Liver (tissue), 3 donors: ENCODE data around the gene RASA3.

Experiments
- CTCF ChIP-seq: fragments of 150-350 bp; IDR thresholded peaks from 2 replicates; pipeline ENCODE4 v1.5.1; 2017; ENCODE audit warnings: improper control_type of control experiment, low read depth, low read length; ENCODE audit not compliant: missing input control
- EGR1 ChIP-seq, 2 donors: IDR thresholded peaks; 2 replicates each; pipeline ENCODE4 v1.6.1; 2016 to 2018; ENCODE audit warnings: antibody characterized with exemption in 2 of 2, low read depth in 2 of 2
- HNF4A ChIP-seq, 2 donors: conservative IDR thresholded peaks; 2 replicates each; pipeline ENCODE4 v1.6.1; 2016; ENCODE audit warnings: antibody characterized with exemption in 2 of 2, mild to moderate bottlenecking in 2 of 2
- JUND ChIP-seq, 2 donors: IDR thresholded peaks; 2 replicates each; pipeline ENCODE4 v1.6.1; 2016; ENCODE audit warnings: antibody characterized with exemption in 2 of 2
- REST ChIP-seq: IDR thresholded peaks from 2 replicates; pipeline ENCODE4 v1.6.1; 2016; ENCODE audit warnings: antibody characterized with exemption, mild to moderate bottlenecking
- SP1 ChIP-seq: IDR thresholded peaks from 2 replicates; pipeline ENCODE4 v1.6.1; 2018; ENCODE audit warnings: antibody characterized with exemption, mild to moderate bottlenecking
- YY1 ChIP-seq: IDR thresholded peaks from 2 replicates; pipeline ENCODE4 v1.6.1; 2016; ENCODE audit warnings: antibody characterized with exemption, mild to moderate bottlenecking
- TF ChIP-seq, protein P1 (sequence below): IDR thresholded peaks from 2 replicates; pipeline ENCODE4 v1.6.1; 2016; ENCODE audit warnings: antibody characterized with exemption
- donor health status: healthy.
- donor health status: healthy.

GRCh38 chr13:114135731-114136171 is 3.3 kb upstream of the RASA3 start:
- TF ChIP-seq REST (no peak), EGR1 (IDR thresholded peaks at IDR 0.05; ENCODE audit: low read depth in 2 of 2) (no peak), HNF4A (conservative IDR thresholded peaks at IDR 0.05) (no peak), CTCF (no peak), JUND (IDR thresholded peaks at IDR 0.05) (no peak), SP1 (no peak), YY1 (no peak)
- TF ChIP-seq, protein P1, sequence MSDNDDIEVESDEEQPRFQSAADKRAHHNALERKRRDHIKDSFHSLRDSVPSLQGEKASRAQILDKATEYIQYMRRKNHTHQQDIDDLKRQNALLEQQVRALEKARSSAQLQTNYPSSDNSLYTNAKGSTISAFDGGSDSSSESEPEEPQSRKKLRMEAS: no peak
